ENCODE measurements around the gene CDH23.

The CDH23 gene

GRCh38 chr10:71459513-71459912 lies 62.8 kb downstream of the CDH23 start:
- no peak overlapping the region for H3K4me3 ChIP-seq (ENCODE audit: low read length)
- H3K36me3 ChIP-seq (ENCODE audit: control insufficient read depth, low read length) = no peaks in the 10 kb centered on the region
- no peaks in the 10 kb centered on the region for H3K79me2 ChIP-seq (ENCODE audit: control insufficient read depth, low read length)
- H3K4me2 ChIP-seq (ENCODE audit: low read length) = no peak overlapping the region
- TF ChIP-seq EZH2phosphoT487 (IDR thresholded peaks at IDR 0.05; ENCODE audit: borderline replicate concordance, low read length) = no peak
- TF ChIP-seq, protein P1, sequence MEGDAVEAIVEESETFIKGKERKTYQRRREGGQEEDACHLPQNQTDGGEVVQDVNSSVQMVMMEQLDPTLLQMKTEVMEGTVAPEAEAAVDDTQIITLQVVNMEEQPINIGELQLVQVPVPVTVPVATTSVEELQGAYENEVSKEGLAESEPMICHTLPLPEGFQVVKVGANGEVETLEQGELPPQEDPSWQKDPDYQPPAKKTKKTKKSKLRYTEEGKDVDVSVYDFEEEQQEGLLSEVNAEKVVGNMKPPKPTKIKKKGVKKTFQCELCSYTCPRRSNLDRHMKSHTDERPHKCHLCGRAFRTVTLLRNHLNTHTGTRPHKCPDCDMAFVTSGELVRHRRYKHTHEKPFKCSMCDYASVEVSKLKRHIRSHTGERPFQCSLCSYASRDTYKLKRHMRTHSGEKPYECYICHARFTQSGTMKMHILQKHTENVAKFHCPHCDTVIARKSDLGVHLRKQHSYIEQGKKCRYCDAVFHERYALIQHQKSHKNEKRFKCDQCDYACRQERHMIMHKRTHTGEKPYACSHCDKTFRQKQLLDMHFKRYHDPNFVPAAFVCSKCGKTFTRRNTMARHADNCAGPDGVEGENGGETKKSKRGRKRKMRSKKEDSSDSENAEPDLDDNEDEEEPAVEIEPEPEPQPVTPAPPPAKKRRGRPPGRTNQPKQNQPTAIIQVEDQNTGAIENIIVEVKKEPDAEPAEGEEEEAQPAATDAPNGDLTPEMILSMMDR (IDR thresholded peaks at IDR 0.05; ENCODE audit: low read depth, low read length, poor library complexity, severe bottlenecking) = no peak
- no peaks in the 10 kb centered on the region for H3K9me3 ChIP-seq (ENCODE audit: control insufficient read depth, insufficient read depth, low read length)
- no peaks in the 10 kb centered on the region for H3F3A ChIP-seq (ENCODE audit: control insufficient read depth, insufficient read depth)
- no peaks in the 10 kb centered on the region for H3K4me1 ChIP-seq (ENCODE audit: control insufficient read depth, low read length)
- no peak overlapping the region for H3K27ac ChIP-seq (ENCODE audit: low read depth, low read length)
- peaks cover 4% of the 10 kb centered on the region for H3K27me3 ChIP-seq (ENCODE audit: control insufficient read depth, low read length)
- no peaks in the 10 kb centered on the region for H3K9me2 ChIP-seq (replicated peaks; ENCODE audit: control insufficient read depth, low read length)
- no peaks in the 10 kb centered on the region for H4K20me1 ChIP-seq (ENCODE audit: control insufficient read depth, insufficient read depth, low read depth, low read length)

GRCh38 chr10:71460615-71461014 lies 63.9 kb downstream of the CDH23 start:
- Histone ChIP-seq H3K4me1 (ENCODE audit: control insufficient read depth, low read length) (no peaks in the 10 kb centered on the region), H4K20me1 (ENCODE audit: control insufficient read depth, insufficient read depth, low read depth, low read length) (no peaks in the 10 kb centered on the region), H3F3A (ENCODE audit: control insufficient read depth, insufficient read depth) (no peaks in the 10 kb centered on the region), H3K4me3 (ENCODE audit: low read length) (no peak overlapping the region), H3K79me2 (ENCODE audit: control insufficient read depth, low read length) (no peaks in the 10 kb centered on the region), H3K36me3 (ENCODE audit: control insufficient read depth, low read length) (no peaks in the 10 kb centered on the region), H3K4me2 (ENCODE audit: low read length) (no peak overlapping the region), H3K27ac (ENCODE audit: low read depth, low read length) (no peak overlapping the region), H3K27me3 (ENCODE audit: control insufficient read depth, low read length) (peaks cover 4% of the 10 kb centered on the region), H3K9me3 (ENCODE audit: control insufficient read depth, insufficient read depth, low read length) (no peaks in the 10 kb centered on the region), H3K9me2 (replicated peaks; ENCODE audit: control insufficient read depth, low read length) (no peaks in the 10 kb centered on the region)
- no peak for TF ChIP-seq EZH2phosphoT487 (IDR thresholded peaks at IDR 0.05; ENCODE audit: borderline replicate concordance, low read length)
- TF ChIP-seq, protein P1 (IDR thresholded peaks at IDR 0.05; ENCODE audit: low read depth, low read length, poor library complexity, severe bottlenecking) = no peak

- H3K4me2 ChIP-seq (ENCODE audit: low read length) = no peak overlapping the region
- H3K27ac ChIP-seq (ENCODE audit: low read depth, low read length) = no peak overlapping the region
- H3K79me2 ChIP-seq (ENCODE audit: control insufficient read depth, low read length) = no peaks in the 10 kb centered on the region
- no peaks in the 10 kb centered on the region for H3K4me1 ChIP-seq (ENCODE audit: control insufficient read depth, low read length)
- H3K27me3 ChIP-seq (ENCODE audit: control insufficient read depth, low read length) = peaks cover 4% of the 10 kb centered on the region; the same call in 1 of the 2 replicates
- no peaks in the 10 kb centered on the region for H3K9me3 ChIP-seq (ENCODE audit: control insufficient read depth, insufficient read depth, low read length)
- H3K9me2 ChIP-seq (replicated peaks; ENCODE audit: control insufficient read depth, low read length) = no peaks in the 10 kb centered on the region
- TF ChIP-seq EZH2phosphoT487 (IDR thresholded peaks at IDR 0.05; ENCODE audit: borderline replicate concordance, low read length) = no peak
- TF ChIP-seq, protein P1 (IDR thresholded peaks at IDR 0.05; ENCODE audit: low read depth, low read length, poor library complexity, severe bottlenecking) = no peak
- H3F3A ChIP-seq (ENCODE audit: control insufficient read depth, insufficient read depth) = no peaks in the 10 kb centered on the region
- no peaks in the 10 kb centered on the region for H3K36me3 ChIP-seq (ENCODE audit: control insufficient read depth, low read length)
- no peak overlapping the region for H3K4me3 ChIP-seq (ENCODE audit: low read length)
- no peaks in the 10 kb centered on the region for H4K20me1 ChIP-seq (ENCODE audit: control insufficient read depth, insufficient read depth, low read depth, low read length)
These were observed 64.7 kb downstream of the CDH23 start for GRCh38 chr10:71461457-71461856.
